RKO (cell line): ENCODE results near the gene MRGPRX2.

Experiments used
- DNase-seq: peaks from one replicate; pipeline ENCODE4 v3.0.0-alpha.2; 2016; ENCODE audit warnings: low spot score

Gene MRGPRX2

DNA sequence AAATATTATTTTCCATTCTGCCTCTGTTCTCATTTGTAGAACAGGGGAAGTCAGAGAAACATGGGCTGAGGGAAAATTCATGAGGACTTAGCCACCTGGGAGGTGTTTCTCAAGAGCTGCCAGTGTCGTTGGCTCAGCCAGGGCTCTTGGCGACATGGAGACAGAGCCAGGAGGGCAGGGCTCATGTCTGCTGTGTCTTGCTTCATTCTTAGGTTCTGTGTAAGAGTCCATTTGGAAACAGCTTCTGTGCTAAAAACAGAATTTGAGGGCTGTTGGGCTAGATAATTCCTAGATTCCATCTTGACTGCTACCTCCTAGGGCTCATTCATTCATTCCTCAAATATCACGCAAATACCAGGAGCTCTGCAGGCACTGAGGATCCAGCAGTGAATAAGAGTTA is 15.1 kb upstream of the MRGPRX2 start:
- no peak for DNase-seq

DNA sequence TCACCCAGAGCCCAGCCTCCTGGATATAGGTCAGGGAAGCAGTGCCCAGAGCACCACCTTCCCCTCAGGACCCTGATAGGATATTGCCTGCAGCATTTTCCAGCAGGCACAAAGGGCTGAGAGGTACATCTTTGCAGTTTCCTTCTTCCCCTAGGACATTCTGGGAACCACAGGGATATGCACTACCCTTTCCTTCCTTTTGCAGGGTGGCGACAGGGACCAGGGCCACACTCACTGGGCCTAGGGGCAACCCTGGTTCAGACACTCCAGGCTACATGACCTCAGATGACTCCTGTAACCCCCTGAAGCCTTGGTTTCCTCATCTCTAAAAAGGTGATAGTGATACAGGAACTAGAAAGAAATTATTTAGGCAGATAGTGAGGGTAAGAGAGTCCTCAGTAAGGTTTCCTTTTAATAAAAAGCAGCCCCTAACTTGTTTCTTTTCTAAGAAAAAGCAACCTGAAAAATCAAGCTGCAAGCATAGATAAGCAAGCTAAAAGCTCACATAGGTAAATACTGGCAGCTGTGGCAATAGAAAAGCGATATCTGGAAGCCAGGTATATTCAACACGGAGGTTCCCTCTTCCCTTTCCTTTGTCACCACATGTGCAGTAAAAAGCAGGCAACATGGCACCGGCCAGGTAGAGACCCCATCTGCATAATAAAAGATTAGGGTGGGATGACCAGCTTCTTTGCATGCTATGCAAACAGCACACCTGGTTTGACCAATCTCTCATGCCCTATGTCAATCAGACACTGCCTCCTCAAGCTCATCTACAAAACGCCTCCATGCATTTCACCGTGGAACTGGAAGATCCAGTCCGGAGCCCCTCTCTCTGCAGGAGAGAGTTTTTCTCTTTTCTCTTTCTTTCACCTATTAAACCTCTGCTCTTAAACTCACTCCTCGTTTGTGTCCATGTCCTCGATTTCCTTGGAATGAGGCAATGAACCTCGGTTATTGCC is 13.2 kb upstream of the MRGPRX2 start:
- DNase-seq = no peak

DNA sequence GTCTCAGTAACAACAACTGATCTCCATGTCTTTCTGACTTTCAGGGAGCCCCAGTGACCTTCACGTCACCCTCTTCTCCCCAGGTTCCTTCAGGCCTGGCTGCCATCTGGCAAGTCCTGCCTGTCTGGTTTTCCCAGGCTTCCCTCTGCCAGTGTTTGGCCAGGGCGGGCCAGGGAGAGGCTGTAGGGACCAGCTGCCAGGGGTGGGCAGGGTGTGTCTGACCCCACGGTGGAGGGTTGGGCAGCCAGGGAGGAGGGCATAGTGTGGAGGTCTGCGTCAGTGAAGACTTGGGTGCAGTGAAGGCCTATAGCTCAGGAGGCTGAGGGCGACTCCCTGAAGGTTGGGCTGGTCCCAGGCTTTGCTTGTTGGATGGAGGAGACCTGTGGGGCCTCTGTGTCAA is 11.9 kb upstream of the MRGPRX2 start:
- no peak for DNase-seq

DNA sequence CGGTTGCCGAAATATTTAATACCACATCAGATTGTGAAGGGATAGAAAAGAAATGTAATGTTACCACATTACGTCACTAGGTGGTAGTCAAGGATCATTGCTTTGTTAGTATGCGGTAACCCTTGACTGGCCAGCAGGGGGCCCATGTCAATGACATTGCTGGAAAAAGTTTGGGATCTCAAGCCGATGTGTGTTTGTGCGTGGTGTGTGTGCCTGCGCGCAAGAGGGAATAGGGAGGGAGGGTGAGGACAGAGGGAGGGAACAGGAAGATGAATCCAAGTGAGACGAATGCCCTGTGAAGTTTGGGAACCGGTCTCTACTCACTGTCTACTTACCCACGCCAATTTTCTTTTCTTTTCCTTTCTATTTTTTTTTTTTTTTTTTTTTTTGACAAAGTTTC is 10.7 kb upstream of the MRGPRX2 start:
- peak; percentile 93 for DNase-seq

DNA sequence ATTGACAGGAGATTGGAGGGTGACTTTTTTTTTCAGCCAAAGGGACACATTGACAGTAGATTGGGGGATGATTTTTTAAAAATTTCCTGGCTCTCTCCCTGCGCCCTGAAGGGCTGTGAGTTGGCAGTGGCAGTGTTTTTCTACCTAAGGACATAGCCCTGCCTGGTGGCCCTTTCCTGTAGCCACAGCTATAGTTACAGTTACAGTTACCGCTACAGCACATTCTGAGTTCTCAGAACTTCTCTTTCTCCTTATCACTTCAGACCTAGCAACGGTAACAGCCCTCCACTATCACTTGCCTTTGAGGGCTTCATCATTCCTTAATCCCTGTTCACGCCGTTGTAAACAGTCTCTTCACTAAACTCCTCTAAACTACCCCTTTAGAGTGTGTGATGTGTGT is 684 bp downstream of the MRGPRX2 start:
- no peak for DNase-seq

DNA sequence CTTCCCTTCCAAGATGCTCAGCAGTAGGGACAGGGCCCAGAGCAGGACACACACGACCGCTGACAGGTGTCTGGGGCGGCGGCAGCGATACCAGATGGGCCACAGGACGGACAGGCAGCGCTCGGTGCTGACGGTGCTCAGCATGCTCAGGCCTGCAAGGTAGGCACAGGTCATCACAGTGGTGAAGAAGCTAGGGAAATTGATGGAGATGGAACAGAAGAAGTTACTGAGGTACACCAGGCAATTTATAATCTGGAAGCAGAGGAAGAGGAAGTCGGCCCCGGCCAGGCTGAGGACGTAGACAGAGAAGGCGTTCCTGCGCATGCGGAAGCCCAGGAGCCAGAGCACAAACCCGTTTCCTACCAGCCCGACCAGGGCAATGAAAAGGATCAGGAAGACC is 4.6 kb downstream of the MRGPRX2 start:
- DNase-seq = no peak

DNA sequence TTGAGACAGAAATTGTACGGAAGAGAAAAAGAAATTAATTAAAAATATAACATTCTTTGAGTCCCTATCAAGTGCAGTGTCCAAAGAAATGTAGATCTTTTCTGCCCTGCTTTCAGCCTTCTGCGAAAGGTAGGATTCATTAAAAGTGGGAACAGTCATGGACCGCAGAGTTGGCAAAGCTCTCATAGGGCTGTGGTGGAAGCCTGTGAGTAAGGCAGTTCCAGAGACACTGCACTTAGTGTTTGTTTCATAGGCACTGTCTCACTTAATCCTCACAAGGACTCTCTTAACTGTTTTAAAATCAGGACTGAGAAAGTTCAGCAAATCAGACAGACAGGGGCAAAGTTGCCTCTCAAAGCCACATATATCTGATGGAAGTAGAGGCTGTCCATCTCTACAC is 5.5 kb downstream of the MRGPRX2 start:
- DNase-seq = no peak

DNA sequence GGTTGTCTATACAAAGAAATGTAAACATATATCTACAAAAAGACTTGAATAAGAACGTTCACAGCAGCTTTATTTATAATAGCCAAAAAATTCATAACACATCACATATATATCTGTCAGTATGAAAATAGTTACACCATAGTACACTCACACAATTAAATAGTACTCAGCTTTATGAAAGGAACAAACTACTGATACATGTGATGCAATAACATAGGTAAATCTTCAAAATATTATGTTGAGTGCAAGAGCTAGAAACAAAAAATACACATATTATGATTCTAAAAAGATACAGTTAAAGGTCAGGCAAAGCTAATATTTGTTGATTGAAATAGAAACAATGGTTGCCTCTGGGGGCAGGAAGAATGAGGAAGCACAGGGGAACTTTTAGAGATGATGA is 6.6 kb downstream of the MRGPRX2 start:
- no peak for DNase-seq

DNA sequence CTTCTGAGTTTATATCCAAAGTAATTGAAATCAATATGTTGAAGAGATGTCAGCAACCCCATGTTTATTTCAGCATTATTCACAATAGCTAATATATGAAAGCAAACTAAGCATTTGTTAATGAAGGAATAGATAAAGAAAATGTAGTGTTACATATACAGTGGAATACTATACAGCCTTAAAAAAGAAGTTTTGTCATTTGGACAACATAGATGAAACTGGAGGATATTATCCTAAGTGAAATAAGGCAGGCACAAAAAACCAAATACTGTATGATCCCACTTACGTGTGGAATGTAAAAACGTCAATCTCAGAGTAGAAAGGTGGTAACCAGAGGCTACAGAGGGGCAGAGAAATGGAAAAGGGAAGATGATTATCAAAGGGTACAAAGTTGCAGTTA is 10.2 kb downstream of the MRGPRX2 start:
- DNase-seq = no peak

DNA sequence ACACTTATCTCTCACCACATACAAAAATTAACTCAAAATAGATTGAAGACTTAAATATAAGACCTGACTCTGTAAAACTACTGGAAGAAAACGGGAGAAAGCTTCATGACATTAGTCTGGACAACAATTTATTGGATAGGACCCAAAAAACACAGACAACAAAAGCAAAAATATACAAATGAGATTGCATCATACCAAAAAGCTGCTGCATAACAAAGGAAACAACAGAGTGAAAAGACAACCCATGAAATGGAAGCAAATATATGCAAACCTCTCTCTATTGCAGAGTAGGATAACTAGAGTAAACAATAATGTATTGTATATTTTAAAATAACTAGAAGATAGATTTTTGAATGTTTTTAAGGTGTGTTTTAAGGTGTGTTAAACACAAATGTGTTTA is 11.2 kb downstream of the MRGPRX2 start:
- DNase-seq = no peak

DNA sequence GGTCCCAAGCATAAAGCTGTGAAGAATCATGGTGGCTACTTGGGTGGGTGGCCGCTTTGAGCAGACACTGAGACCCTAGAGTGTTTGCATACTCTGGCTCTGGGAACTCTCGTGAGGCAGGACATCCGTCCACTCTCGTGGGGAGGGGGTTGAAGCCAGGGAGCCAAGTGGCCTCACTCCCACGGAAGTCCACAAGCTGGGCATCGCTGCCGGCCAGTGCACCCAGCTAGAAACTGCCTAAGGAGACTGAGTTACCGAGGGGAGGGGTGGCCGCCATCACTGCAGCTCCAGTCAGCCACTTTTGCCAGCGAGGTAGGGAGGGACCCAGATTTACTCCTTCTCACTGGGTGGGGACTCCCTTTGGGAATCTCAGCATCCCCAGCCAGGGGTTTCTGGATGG is 20.5 kb downstream of the MRGPRX2 start:
- no peak for DNase-seq

DNA sequence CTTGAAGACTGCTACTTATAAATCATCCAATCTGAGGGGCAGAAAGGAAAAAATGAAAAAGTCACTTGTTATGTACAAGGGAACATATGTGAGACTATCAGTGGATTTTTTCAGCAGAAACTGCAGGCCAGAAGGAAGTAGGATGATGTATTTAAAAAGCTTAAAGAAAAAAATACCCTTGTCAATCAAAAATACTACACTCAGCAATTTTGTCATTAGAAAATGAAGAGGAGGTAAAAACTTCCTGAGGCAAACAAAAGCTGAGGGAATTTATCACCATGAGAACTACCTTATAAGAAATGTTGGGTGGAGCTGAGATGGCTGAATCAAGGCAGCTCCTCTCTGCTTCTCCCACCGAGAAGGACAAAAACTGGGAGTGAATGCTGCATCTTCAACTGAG is 21.1 kb downstream of the MRGPRX2 start:
- no peak for DNase-seq

DNA sequence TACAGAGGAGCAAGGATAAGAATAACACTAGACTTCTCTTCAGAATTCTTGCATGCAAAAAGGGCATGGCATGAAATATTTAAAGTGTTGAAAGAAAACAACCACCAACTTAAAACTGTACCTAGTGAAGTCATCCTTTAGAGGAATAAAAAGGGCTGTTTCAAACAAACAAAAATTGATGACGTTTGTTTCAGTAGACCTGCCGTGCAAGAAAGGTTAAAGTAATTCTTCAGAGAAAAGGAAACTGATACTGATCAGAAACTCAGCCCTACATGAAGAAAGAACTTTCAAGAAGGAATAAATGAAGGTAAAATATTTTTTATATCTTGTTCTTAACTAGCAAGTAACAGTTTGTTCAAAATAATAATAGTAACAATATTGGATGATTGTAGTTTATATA is 27.5 kb downstream of the MRGPRX2 start:
- DNase-seq = no peak

DNA sequence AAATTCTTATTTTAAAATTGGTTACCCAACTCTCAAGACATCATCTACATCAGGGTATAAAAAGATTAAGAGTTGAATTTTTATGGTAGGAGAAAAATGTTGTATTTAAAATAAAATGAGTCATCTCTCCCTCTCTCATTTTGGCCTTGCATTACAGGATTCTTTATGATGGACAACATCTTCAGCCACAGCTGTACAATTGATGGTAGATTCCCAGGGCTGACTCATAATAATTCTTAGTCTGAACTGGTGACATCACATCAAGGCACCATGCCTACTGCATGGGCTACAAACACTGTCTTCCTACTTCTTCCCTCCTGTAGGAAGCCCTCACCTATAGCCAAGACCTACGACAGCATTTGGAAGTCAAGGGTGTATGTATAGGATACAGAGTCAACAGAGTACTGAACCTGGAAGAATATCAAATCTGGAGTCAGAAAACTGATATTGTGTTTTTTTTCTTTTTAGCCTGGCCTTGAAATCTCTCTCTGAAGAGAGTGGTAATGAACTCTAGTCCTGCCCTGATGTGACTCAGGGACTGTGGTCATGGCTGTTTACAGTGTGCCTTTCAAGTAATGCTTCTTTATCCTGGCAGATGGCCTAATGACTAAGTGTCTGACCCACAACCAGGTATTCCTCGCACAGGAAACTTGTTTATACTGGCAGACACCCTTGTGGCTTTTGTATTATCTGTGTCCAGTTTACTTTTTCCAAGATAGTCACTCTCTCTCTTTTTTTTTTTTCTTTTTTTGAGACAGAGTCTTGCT is 32.5 kb downstream of the MRGPRX2 start:
- DNase-seq = peak; percentile 70

DNA sequence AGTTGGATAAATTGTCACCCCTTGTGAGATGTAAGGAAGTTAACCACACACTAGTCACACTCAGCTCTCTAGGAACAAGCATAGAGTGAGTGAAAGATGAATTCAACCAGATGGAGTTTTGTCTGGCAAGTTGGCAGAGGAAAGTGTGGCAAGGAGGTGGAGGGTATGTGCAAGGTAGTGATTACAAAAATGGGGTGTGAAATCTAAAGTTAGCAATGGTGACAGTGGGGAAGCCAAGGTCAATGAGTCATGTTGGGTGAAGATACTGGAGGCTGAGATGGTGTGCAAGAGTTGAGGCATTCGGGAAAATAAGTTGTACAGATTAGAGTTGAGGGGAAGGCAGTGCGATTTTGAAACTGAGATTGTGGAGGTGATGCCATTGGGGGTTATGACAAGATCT is 33.7 kb downstream of the MRGPRX2 start:
- no peak for DNase-seq

DNA sequence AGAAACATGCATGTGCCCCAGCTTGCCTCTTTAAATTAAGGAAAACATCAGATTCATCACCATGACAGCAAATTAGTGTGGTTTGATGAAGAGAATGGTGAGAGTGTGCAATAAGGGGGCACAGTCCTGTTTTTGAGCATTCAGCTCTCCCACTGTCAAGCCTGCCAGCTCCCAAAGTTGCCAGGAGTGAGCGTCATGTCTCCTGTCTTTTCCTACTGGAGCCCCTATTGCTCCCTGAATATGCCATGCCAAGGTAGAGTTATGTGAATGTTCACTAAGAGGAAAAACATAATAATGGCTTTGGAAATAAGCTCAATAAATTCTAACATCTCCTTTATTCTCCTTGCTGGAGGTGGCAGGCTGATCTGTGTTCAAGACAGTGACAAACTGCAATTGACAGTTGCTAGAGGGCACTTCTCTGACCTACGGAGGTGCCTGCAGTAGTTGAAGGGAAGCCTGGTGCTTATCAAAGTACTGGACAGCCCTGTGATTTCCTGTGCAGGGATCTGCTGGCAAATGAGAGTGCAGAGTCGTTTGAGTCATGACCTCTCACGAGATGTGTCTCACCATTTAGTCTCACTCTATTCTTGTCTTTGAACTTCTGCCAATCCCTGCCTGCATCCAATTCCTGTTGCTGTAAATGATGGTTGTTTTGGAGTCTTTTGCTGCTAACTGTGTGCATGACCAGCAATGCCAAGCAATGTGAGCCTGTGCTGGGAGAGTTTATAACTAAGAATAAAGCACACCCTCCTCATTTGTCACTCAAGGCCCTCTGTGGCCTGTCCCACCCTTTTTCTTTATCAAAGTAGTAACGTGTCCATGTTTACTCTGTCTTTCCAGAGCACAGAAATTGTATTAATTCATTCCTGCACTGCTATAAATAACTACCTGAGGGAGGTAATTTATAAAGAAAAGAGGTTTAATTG is 34.8 kb downstream of the MRGPRX2 start:
- DNase-seq = peak; percentile 80

DNA sequence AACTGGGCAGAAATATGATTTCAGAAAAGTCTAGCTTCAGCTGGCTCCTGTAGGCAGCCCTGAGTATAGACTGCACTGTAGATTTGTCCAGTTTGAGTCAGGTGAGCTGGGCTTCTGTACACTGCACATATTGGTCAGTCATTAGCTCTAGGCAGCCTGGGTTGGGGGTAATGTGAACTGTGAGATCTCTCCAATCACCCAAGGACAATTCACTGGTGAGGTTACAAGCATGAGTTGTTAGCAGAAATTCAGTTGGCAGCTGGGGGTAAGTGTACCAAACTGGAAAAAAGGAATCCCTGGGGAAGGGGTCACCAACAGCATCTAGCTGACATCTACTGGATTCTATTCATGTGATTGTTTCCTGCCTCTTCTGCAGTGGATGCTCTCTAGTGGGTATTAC is 39.7 kb downstream of the MRGPRX2 start:
- DNase-seq = no peak

DNA sequence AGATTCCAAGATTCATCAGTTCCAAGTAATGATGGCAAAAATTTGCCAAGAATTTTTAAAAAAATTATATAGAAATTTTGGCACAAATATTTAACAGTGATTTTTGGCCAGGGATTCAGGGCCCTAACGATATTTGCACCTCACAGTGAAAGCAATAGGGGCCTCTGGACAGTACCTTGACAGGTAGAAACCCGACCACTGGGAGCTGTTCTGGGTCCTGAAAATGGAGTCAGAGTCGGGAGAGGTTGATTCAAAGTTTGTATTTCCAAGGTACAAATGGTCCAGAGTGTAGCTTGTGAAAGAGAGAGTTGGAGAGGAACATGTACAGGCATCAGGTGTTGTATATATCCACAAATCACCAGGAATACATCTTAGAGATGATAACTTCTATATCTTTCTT is 41.6 kb downstream of the MRGPRX2 start:
- no peak for DNase-seq

DNA sequence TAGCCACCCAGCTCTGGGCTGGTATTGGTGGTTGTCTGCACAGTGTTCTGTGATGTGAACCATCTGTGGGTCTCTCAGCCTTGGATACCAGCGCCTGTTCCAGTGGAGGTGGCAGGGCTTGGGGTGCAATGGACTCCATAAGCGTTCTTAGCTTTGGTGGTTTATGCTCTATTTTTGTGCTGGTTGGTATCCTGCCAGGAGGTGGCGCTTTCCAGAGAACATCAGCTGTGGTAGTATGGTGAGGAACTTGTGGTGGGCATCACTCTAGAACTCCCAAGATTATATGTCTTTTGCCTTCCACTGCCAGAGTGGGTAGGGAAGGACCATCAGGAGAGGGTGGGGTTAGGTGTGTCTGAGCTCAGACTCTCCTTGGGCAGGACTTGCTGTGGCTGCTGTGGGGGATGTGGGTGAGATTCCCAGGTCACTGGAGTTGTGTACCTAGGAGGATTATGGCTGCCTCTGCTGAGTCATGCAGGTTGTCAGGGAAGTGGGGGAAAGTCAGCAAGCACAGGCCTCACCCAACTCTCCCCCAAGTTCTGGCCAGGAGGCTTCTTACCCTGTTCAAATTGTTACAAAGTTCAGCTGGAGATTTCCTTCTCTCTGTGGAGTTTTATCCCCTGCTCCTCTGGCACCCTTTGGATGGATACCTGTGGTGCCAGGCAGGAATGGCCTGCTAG is 47.2 kb downstream of the MRGPRX2 start:
- DNase-seq = no peak

DNA sequence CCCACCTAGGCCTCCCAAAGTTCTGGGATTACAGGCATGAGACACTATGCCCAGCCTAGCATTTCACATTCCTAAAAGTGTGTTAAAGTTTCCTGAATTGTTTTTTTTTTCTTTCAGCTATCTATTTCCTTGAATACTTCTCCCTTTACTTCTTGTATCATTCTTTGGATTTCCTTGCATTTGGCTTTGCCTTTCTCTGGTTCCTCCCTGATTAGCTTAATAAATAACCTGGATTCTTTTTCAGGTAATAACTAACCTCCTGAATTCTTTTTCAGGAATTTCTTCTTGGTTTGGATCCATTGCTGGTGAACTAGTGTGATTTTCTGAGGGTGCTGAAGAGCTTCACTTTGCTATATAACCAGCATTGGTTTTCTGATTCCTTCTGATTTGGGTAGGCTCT is 47.9 kb downstream of the MRGPRX2 start:
- DNase-seq = no peak
